Activated T-cell treated with anti-CD3 and anti-CD28 coated beads, Interleukin-2, amount 50 U/mL, for 24 hours (primary cell): ENCODE measurements around the gene RGS6.

Experiments used
- DNase-seq: peaks from one replicate; pipeline ENCODE4 v3.0.0-alpha.2; 2020
- H3K27ac Mint-ChIP-seq: 2 replicates; pipeline ENCODE4 v1.8.0; 2020; ENCODE audit warnings: mild to moderate bottlenecking, mixed read lengths
- H3K27me3 Mint-ChIP-seq: 2 replicates; pipeline ENCODE4 v1.8.0; 2020; ENCODE audit warnings: mixed read lengths
- H3K36me3 Mint-ChIP-seq: 2 replicates; pipeline ENCODE4 v1.8.0; 2020; ENCODE audit warnings: low read depth, mixed read lengths
- H3K4me1 Mint-ChIP-seq: 2 replicates; pipeline ENCODE4 v1.8.0; 2020; ENCODE audit warnings: low read depth, mixed read lengths
- H3K4me3 Mint-ChIP-seq: 2 replicates; pipeline ENCODE4 v1.8.0; 2020; ENCODE audit warnings: mild to moderate bottlenecking, moderate library complexity, mixed read lengths
- H3K9me3 Mint-ChIP-seq: 2 replicates; pipeline ENCODE4 v1.8.0; 2020; ENCODE audit warnings: mixed read lengths

RGS6 gene

GRCh38 chr14:72562300-72562699 is 630.1 kb downstream of the RGS6 start:
- peaks cover 3% of the 10 kb centered on the region for H3K27me3 Mint-ChIP-seq
- H3K36me3 Mint-ChIP-seq, result no peaks in the 10 kb centered on the region
- H3K4me1 Mint-ChIP-seq, result peaks cover 4% of the 10 kb centered on the region
- no peak for DNase-seq
- H3K27ac Mint-ChIP-seq, result no peak overlapping the region
- H3K4me3 Mint-ChIP-seq, result no peak overlapping the region
- no peaks in the 10 kb centered on the region for H3K9me3 Mint-ChIP-seq

- H3K4me1 Mint-ChIP-seq, result peaks cover 4% of the 10 kb centered on the region
- no peak overlapping the region for H3K4me3 Mint-ChIP-seq
- no peak for DNase-seq
- H3K9me3 Mint-ChIP-seq, result no peaks in the 10 kb centered on the region
- no peaks in the 10 kb centered on the region for H3K36me3 Mint-ChIP-seq
- no peak overlapping the region for H3K27ac Mint-ChIP-seq
- H3K27me3 Mint-ChIP-seq, result no peaks in the 10 kb centered on the region
Measured at GRCh38 chr14:72563676-72564075, 631.4 kb downstream of the RGS6 start.

- no peak overlapping the region for H3K27ac Mint-ChIP-seq
- H3K4me1 Mint-ChIP-seq, result peaks cover 4% of the 10 kb centered on the region
- H3K9me3 Mint-ChIP-seq, result no peaks in the 10 kb centered on the region
- no peaks in the 10 kb centered on the region for H3K36me3 Mint-ChIP-seq
- no peaks in the 10 kb centered on the region for H3K27me3 Mint-ChIP-seq
- H3K4me3 Mint-ChIP-seq, result no peak overlapping the region
- DNase-seq, result no peak
Measured at GRCh38 chr14:72565149-72565559, 632.9 kb downstream of the RGS6 start.

- Mint-ChIP-seq H3K27me3 (no peaks in the 10 kb centered on the region), H3K9me3 (no peaks in the 10 kb centered on the region), H3K4me3 (no peak overlapping the region), H3K36me3 (no peaks in the 10 kb centered on the region), H3K27ac (no peak overlapping the region), H3K4me1 (peaks cover 4% of the 10 kb centered on the region)
- DNase-seq, result no peak
Measured at GRCh38 chr14:72565917-72566316, 633.7 kb downstream of the RGS6 start.

GRCh38 chr14:72567226-72567625 is 635.0 kb downstream of the RGS6 start:
- Mint-ChIP-seq H3K4me1 (peaks cover 4% of the 10 kb centered on the region), H3K27me3 (no peaks in the 10 kb centered on the region), H3K36me3 (no peaks in the 10 kb centered on the region), H3K27ac (no peak overlapping the region), H3K4me3 (no peak overlapping the region), H3K9me3 (no peaks in the 10 kb centered on the region)
- DNase-seq, result no peak

- Mint-ChIP-seq H3K27ac (no peak overlapping the region), H3K4me3 (no peak overlapping the region), H3K9me3 (no peaks in the 10 kb centered on the region), H3K27me3 (no peaks in the 10 kb centered on the region), H3K36me3 (no peaks in the 10 kb centered on the region), H3K4me1 (peaks cover 3% of the 10 kb centered on the region)
- no peak for DNase-seq
Measured at GRCh38 chr14:72568296-72568992, 636.2 kb downstream of the RGS6 start.

GRCh38 chr14:72573725-72574417 is 641.6 kb downstream of the RGS6 start:
- no peak for DNase-seq
- Mint-ChIP-seq H3K36me3 (no peaks in the 10 kb centered on the region), H3K27me3 (no peaks in the 10 kb centered on the region), H3K4me3 (no peak overlapping the region), H3K4me1 (peaks cover 7% of the 10 kb centered on the region), H3K27ac (no peak overlapping the region), H3K9me3 (no peaks in the 10 kb centered on the region)

- H3K4me3 Mint-ChIP-seq, result no peak overlapping the region
- no peaks in the 10 kb centered on the region for H3K27me3 Mint-ChIP-seq
- no peaks in the 10 kb centered on the region for H3K9me3 Mint-ChIP-seq
- H3K27ac Mint-ChIP-seq, result peak overlapping the region; percentile 5
- no peak for DNase-seq
- H3K36me3 Mint-ChIP-seq, result no peaks in the 10 kb centered on the region
- peaks cover 7% of the 10 kb centered on the region for H3K4me1 Mint-ChIP-seq
Measured at GRCh38 chr14:72574715-72575114, 642.5 kb downstream of the RGS6 start.

GRCh38 chr14:72576258-72576657 is 644.0 kb downstream of the RGS6 start:
- Mint-ChIP-seq H3K27me3 (no peaks in the 10 kb centered on the region), H3K4me1 (peaks cover 7% of the 10 kb centered on the region), H3K9me3 (no peaks in the 10 kb centered on the region), H3K27ac (no peak overlapping the region), H3K36me3 (no peaks in the 10 kb centered on the region), H3K4me3 (no peak overlapping the region)
- no peak for DNase-seq

GRCh38 chr14:72577521-72577920 is 645.3 kb downstream of the RGS6 start:
- no peaks in the 10 kb centered on the region for H3K27me3 Mint-ChIP-seq
- H3K27ac Mint-ChIP-seq, result no peak overlapping the region
- peaks cover 7% of the 10 kb centered on the region for H3K4me1 Mint-ChIP-seq
- no peak for DNase-seq
- no peaks in the 10 kb centered on the region for H3K9me3 Mint-ChIP-seq
- H3K36me3 Mint-ChIP-seq, result no peaks in the 10 kb centered on the region
- no peak overlapping the region for H3K4me3 Mint-ChIP-seq

- Mint-ChIP-seq H3K9me3 (no peaks in the 10 kb centered on the region), H3K27me3 (no peaks in the 10 kb centered on the region)
Measured at GRCh38 chr14:72578514-72578913, 646.3 kb downstream of the RGS6 start.

GRCh38 chr14:72582582-72582981 is 650.4 kb downstream of the RGS6 start:
- DNase-seq, result no peak
- Mint-ChIP-seq H3K27ac (no peak overlapping the region), H3K4me1 (peaks cover 4% of the 10 kb centered on the region), H3K27me3 (peaks cover 3% of the 10 kb centered on the region), H3K9me3 (no peaks in the 10 kb centered on the region), H3K4me3 (no peak overlapping the region), H3K36me3 (no peaks in the 10 kb centered on the region)

More at GRCh38 chr14:72578514-72578913, 646.3 kb downstream of the RGS6 start:
- Mint-ChIP-seq H3K4me1 (peaks cover 11% of the 10 kb centered on the region), H3K4me3 (no peak overlapping the region), H3K27ac (no peak overlapping the region), H3K36me3 (no peaks in the 10 kb centered on the region)
- DNase-seq, result no peak

GRCh38 chr14:72583316-72584272 is 651.4 kb downstream of the RGS6 start:
- DNase-seq, result no peak
- H3K9me3 Mint-ChIP-seq, result no peaks in the 10 kb centered on the region
- no peaks in the 10 kb centered on the region for H3K36me3 Mint-ChIP-seq
- peaks cover 3% of the 10 kb centered on the region for H3K27me3 Mint-ChIP-seq
- H3K4me1 Mint-ChIP-seq, result peaks cover 4% of the 10 kb centered on the region
- no peak overlapping the region for H3K27ac Mint-ChIP-seq
- no peak overlapping the region for H3K4me3 Mint-ChIP-seq

GRCh38 chr14:72588521-72588920 is 656.3 kb downstream of the RGS6 start:
- DNase-seq, result no peak
- H3K9me3 Mint-ChIP-seq, result no peaks in the 10 kb centered on the region
- no peak overlapping the region for H3K4me3 Mint-ChIP-seq
- H3K36me3 Mint-ChIP-seq, result no peaks in the 10 kb centered on the region
- peaks cover 24% of the 10 kb centered on the region for H3K4me1 Mint-ChIP-seq
- H3K27me3 Mint-ChIP-seq, result peaks cover 17% of the 10 kb centered on the region
- H3K27ac Mint-ChIP-seq, result no peak overlapping the region
